Smooth muscle cell (in vitro differentiated cells): ENCODE measurements around the gene SLC35F3. TPM values are rescaled to one million over a fixed set of nuclear protein-coding genes. Genes with fewer than 3 reads are reported as not detected.

Source experiments
- DNase-seq: peaks from one replicate; lab custom pipeline; 2025; ENCODE audit not compliant: unreplicated experiment; lab: John Stamatoyannopoulos, UW
- H2AFZ ChIP-seq: fragments of 200-600 bp; sonication (generic); 2 replicates; pipeline ENCODE4 v1.6.0; 2016; ENCODE audit warnings: antibody characterized with exemption, low read depth, mild to moderate bottlenecking
- H3F3A ChIP-seq: fragments of 200-600 bp; sonication (generic); 2 replicates; pipeline ENCODE4 v1.6.0; 2017; ENCODE audit warnings: antibody characterized with exemption, low read depth
- H3K27ac ChIP-seq: fragments of 200-600 bp; sonication (generic); 2 replicates; pipeline ENCODE4 v1.5.1; 2016; ENCODE audit warnings: low read depth, mild to moderate bottlenecking
- H3K27me3 ChIP-seq: fragments of 200-600 bp; sonication (generic); 2 replicates; pipeline ENCODE4 v1.6.1; 2016; ENCODE audit warnings: low read depth, mild to moderate bottlenecking
- H3K36me3 ChIP-seq: fragments of 200-600 bp; sonication (generic); 2 replicates; pipeline ENCODE4 v1.5.1; 2016; ENCODE audit warnings: low read depth
- H3K4me1 ChIP-seq: fragments of 200-600 bp; sonication (generic); 2 replicates; pipeline ENCODE4 v1.5.1; 2016; ENCODE audit warnings: low read depth
- H3K4me2 ChIP-seq: fragments of 200-600 bp; sonication (generic); 2 replicates; pipeline ENCODE4 v1.6.0; 2016; ENCODE audit warnings: mild to moderate bottlenecking
- H3K4me3 ChIP-seq: fragments of 200-600 bp; sonication (generic); 2 replicates; pipeline ENCODE4 v1.5.1; 2016; ENCODE audit warnings: mild to moderate bottlenecking
- H3K79me2 ChIP-seq: fragments of 200-600 bp; sonication (generic); 2 replicates; pipeline ENCODE4 v1.6.0; 2016; ENCODE audit warnings: low read depth, mild to moderate bottlenecking
- H3K9ac ChIP-seq: fragments of 200-600 bp; sonication (generic); 2 replicates; pipeline ENCODE4 v1.6.0; 2016; ENCODE audit warnings: low read depth
- H3K9me3 ChIP-seq: fragments of 200-600 bp; sonication (generic); replicated peaks from 2 replicates; pipeline ENCODE4 v1.5.1; 2016; ENCODE audit warnings: low read depth
- H4K20me1 ChIP-seq: fragments of 200-600 bp; sonication (generic); 2 replicates; pipeline ENCODE4 v1.6.0; 2016; ENCODE audit warnings: low read depth
- WGBS: methylation state at CpG from one replicate; pipeline ENCODE4 v1.1.7; 2016; ENCODE audit warnings: low lambda C conversion rate; 5-methylcytosine and 5-hydroxymethylcytosine counted together
- polyA plus RNA-seq: library from polyadenylated mRNA; unstranded; fragments of >200 nt; fragmentation: Nextera tagmentation; extraction: Ambion mirVana; gene quantifications from 2 replicates; pipeline ENCODE4 v1.2.1, GENCODE V29; 2016
- total RNA-seq: library from RNA; depleted of rRNA; stranded (reverse); fragments of >200 nt; gene quantifications from 2 replicates; pipeline ENCODE4 v1.2.3, GENCODE V29; 2014
- TF ChIP-seq, protein P1 (sequence below): fragments of 200-600 bp; sonication (generic); IDR thresholded peaks from 2 replicates; pipeline ENCODE4 v1.5.1; 2017; ENCODE audit warnings: borderline replicate concordance, mild to moderate bottlenecking, antibody characterized with exemption; ENCODE audit not compliant: insufficient read depth, poor library complexity, severe bottlenecking

Gene SLC35F3
- total and polyA plus RNA-seq, 2 experiments from 2014 or later: 0.31 to 0.66 TPM

DNA sequence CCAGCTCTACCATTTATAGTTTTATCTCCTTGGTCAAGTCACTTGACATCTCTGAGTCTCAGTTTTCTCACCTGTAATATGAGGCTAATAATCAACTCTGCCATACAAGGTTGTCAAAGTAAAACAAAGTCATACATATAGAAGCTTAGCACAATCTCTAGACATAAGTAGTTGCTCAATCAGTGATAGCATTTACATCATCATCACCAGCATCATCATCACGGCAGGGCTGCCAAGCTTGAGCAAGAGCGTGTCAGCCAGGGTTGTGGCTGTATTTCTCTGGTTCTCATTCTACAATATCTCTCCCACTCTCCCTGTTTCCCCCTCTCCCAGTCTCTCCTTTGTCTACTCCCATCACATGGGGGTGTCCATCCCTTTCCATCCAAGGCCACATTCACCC, 427.0 kb downstream of the SLC35F3 start:
- Histone ChIP-seq H2AFZ (no peak overlapping the region), H3K4me1 (no peaks in the 10 kb centered on the region), H3F3A (no peaks in the 10 kb centered on the region), H3K27me3 (peaks cover under 1% of the 10 kb centered on the region), H3K27ac (no peak overlapping the region), H3K79me2 (no peaks in the 10 kb centered on the region), H3K9me3 (no peaks in the 10 kb centered on the region), H3K4me2 (no peak overlapping the region), H3K9ac (no peak overlapping the region), H3K4me3 (no peak overlapping the region), H3K36me3 (no peaks in the 10 kb centered on the region), H4K20me1 (no peaks in the 10 kb centered on the region)
- TF ChIP-seq, protein P1, sequence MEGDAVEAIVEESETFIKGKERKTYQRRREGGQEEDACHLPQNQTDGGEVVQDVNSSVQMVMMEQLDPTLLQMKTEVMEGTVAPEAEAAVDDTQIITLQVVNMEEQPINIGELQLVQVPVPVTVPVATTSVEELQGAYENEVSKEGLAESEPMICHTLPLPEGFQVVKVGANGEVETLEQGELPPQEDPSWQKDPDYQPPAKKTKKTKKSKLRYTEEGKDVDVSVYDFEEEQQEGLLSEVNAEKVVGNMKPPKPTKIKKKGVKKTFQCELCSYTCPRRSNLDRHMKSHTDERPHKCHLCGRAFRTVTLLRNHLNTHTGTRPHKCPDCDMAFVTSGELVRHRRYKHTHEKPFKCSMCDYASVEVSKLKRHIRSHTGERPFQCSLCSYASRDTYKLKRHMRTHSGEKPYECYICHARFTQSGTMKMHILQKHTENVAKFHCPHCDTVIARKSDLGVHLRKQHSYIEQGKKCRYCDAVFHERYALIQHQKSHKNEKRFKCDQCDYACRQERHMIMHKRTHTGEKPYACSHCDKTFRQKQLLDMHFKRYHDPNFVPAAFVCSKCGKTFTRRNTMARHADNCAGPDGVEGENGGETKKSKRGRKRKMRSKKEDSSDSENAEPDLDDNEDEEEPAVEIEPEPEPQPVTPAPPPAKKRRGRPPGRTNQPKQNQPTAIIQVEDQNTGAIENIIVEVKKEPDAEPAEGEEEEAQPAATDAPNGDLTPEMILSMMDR: no peak
- 80% methylated on average over 2 of the region's 2 CpGs for WGBS
- DNase-seq: no peak

GRCh38 chr1:234336359-234336758, 431.9 kb downstream of the SLC35F3 start:
- no peak overlapping the region for H2AFZ ChIP-seq
- H3K36me3 ChIP-seq: peaks cover 4% of the 10 kb centered on the region
- no peaks in the 10 kb centered on the region for H3F3A ChIP-seq
- no peak for DNase-seq
- no peaks in the 10 kb centered on the region for H3K27me3 ChIP-seq
- H3K27ac ChIP-seq: no peak overlapping the region
- no peak overlapping the region for H3K4me3 ChIP-seq
- no peaks in the 10 kb centered on the region for H3K79me2 ChIP-seq
- TF ChIP-seq, protein P1: no peak
- H3K9ac ChIP-seq: no peak overlapping the region
- no peaks in the 10 kb centered on the region for H3K4me1 ChIP-seq
- no peaks in the 10 kb centered on the region for H3K9me3 ChIP-seq
- H3K4me2 ChIP-seq: no peak overlapping the region
- 76% methylated on average over 2 of the region's 2 CpGs for WGBS
- H4K20me1 ChIP-seq: no peaks in the 10 kb centered on the region

DNA sequence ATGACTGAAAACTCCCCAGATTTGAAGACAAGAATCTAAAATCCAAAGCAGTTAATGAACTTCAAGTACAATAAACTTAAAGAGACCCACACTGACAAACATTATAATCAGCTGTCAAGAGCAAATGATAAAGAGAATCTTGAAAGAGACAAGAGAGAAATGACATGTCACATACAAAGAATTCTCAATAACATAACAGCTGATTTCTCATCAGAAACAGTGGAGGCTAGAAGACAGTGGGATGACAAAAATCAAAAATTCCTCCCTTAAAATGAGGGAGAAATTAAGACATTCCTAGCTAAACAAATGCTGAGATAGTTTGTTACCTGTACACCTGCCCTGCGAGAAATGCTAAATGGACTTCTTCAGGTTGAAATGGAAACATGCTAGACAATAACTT, 432.8 kb downstream of the SLC35F3 start:
- TF ChIP-seq, protein P1: no peak
- H3K9ac ChIP-seq: no peak overlapping the region
- H3K27ac ChIP-seq: no peak overlapping the region
- H3F3A ChIP-seq: no peaks in the 10 kb centered on the region
- H4K20me1 ChIP-seq: no peaks in the 10 kb centered on the region
- peaks cover 4% of the 10 kb centered on the region for H3K36me3 ChIP-seq
- H3K9me3 ChIP-seq: no peaks in the 10 kb centered on the region
- no peaks in the 10 kb centered on the region for H3K4me1 ChIP-seq
- no peak overlapping the region for H3K4me3 ChIP-seq
- H3K4me2 ChIP-seq: no peak overlapping the region
- 97% methylated on average over 1 of the region's 1 CpG for WGBS
- DNase-seq: no peak
- H3K79me2 ChIP-seq: no peaks in the 10 kb centered on the region
- no peak overlapping the region for H2AFZ ChIP-seq
- no peaks in the 10 kb centered on the region for H3K27me3 ChIP-seq

GRCh38 chr1:234340528-234340927, 436.1 kb downstream of the SLC35F3 start:
- no peak overlapping the region for H3K27ac ChIP-seq
- WGBS: 80% methylated on average over 2 of the region's 2 CpGs
- TF ChIP-seq, protein P1: no peak

More at GRCh38 chr1:234340528-234340927, 436.1 kb downstream of the SLC35F3 start:
- Histone ChIP-seq H3K9ac (no peak overlapping the region), H3K4me3 (no peak overlapping the region), H3K36me3 (peaks cover 4% of the 10 kb centered on the region), H3K9me3 (no peaks in the 10 kb centered on the region), H4K20me1 (no peaks in the 10 kb centered on the region), H3K4me2 (no peak overlapping the region), H3K79me2 (no peaks in the 10 kb centered on the region), H3F3A (no peaks in the 10 kb centered on the region), H3K4me1 (no peaks in the 10 kb centered on the region), H3K27me3 (no peaks in the 10 kb centered on the region), H2AFZ (no peak overlapping the region)
- DNase-seq: no peak
